HFFc6 (cell line): ENCODE data around the gene PTPA. TPM values are rescaled to one million over a fixed set of nuclear protein-coding genes. Genes with fewer than 3 reads are reported as not detected.

Source experiments
- DNase-seq: peaks from one replicate; pipeline ENCODE4 v3.0.0-alpha.2; 2018
- H3K27ac Mint-ChIP-seq: 2 replicates; pipeline ENCODE4 v1.8.0; 2020; ENCODE audit warnings: mild to moderate bottlenecking, mixed read lengths
- H3K27me3 Mint-ChIP-seq: 2 replicates; pipeline ENCODE4 v1.8.0; 2021; ENCODE audit warnings: mild to moderate bottlenecking, moderate library complexity, mixed read lengths; ENCODE audit not compliant: insufficient read depth
- H3K36me3 Mint-ChIP-seq: 2 replicates; pipeline ENCODE4 v1.8.0; 2021; ENCODE audit warnings: low read depth, mixed read lengths
- H3K4me1 Mint-ChIP-seq: 2 replicates; pipeline ENCODE4 v1.8.0; 2020; ENCODE audit warnings: low read depth, mixed read lengths
- H3K4me3 Mint-ChIP-seq: 2 replicates; pipeline ENCODE4 v1.8.0; 2020; ENCODE audit warnings: mild to moderate bottlenecking, moderate library complexity, mixed read lengths
- H3K9me3 Mint-ChIP-seq: 2 replicates; pipeline ENCODE4 v1.8.0; 2020; ENCODE audit warnings: mild to moderate bottlenecking, mixed read lengths
- CTCF ChIP-seq: fragments of 200-600 bp; sonication (generic); IDR thresholded peaks from 2 replicates; pipeline ENCODE4 v1.5.0; 2021; ENCODE audit warnings: antibody characterized with exemption, mild to moderate bottlenecking
- total RNA-seq, 6 experiments: library from RNA; stranded (reverse); fragmentation: NEBNext Ultra II Directional; extraction: Animal tissue kit (Norgen Biotek cat#: 25700); gene quantifications; 2 replicates in 1 of 6; 3 replicates in 5 of 6; pipeline ENCODE4 v1.2.3, GENCODE V29; 2021

Gene PTPA
- total RNA-seq, 6 experiments from 2014 or later: 153 to 170 (median 162) TPM

- H3K27ac Mint-ChIP-seq: peak overlapping the region; percentile 99
- DNase-seq: peak; percentile 57
These were observed 55.7 kb downstream of the PTPA start for GRCh38 chr9:129166623-129167557.

GRCh38 chr9:129170229-129170628, 59.0 kb downstream of the PTPA start:
- H3K36me3 Mint-ChIP-seq: no peaks in the 10 kb centered on the region
- H3K27ac Mint-ChIP-seq: peak overlapping the region; percentile 45
- no peak for TF ChIP-seq CTCF
- H3K4me1 Mint-ChIP-seq: peaks cover 61% of the 10 kb centered on the region
- DNase-seq: peak; percentile 19
- no peak overlapping the region for H3K4me3 Mint-ChIP-seq
- H3K27me3 Mint-ChIP-seq: no peaks in the 10 kb centered on the region; the same call in none of the 2 replicates
- no peaks in the 10 kb centered on the region for H3K9me3 Mint-ChIP-seq

More at GRCh38 chr9:129166623-129167557, 55.7 kb downstream of the PTPA start:
- no peak for TF ChIP-seq CTCF
- Mint-ChIP-seq H3K36me3 (peaks cover 5% of the 10 kb centered on the region; the same call in 1 of the 2 replicates), H3K9me3 (no peaks in the 10 kb centered on the region), H3K27me3 (peaks cover 1% of the 10 kb centered on the region), H3K4me1 (peaks cover 48% of the 10 kb centered on the region), H3K4me3 (peak overlapping the region; percentile 83)

GRCh38 chr9:129171993-129172751, 61.0 kb downstream of the PTPA start:
- Mint-ChIP-seq H3K9me3 (no peaks in the 10 kb centered on the region), H3K4me3 (no peak overlapping the region), H3K36me3 (peaks cover 5% of the 10 kb centered on the region; the same call in 1 of the 2 replicates), H3K27me3 (peaks cover 5% of the 10 kb centered on the region), H3K4me1 (peaks cover 54% of the 10 kb centered on the region), H3K27ac (no peak overlapping the region; the same call in 1 of the 2 replicates)
- TF ChIP-seq CTCF: no peak
- DNase-seq: no peak

GRCh38 chr9:129172816-129173215, 61.6 kb downstream of the PTPA start:
- H3K27me3 Mint-ChIP-seq: peaks cover 6% of the 10 kb centered on the region
- no peak overlapping the region for H3K4me3 Mint-ChIP-seq
- no peak overlapping the region; the same call in 1 of the 2 replicates for H3K27ac Mint-ChIP-seq
- TF ChIP-seq CTCF: no peak
- no peak for DNase-seq
- H3K36me3 Mint-ChIP-seq: peaks cover 8% of the 10 kb centered on the region; the same call in 1 of the 2 replicates
- no peaks in the 10 kb centered on the region for H3K9me3 Mint-ChIP-seq
- H3K4me1 Mint-ChIP-seq: peaks cover 48% of the 10 kb centered on the region

- H3K9me3 Mint-ChIP-seq: no peaks in the 10 kb centered on the region
- DNase-seq: no peak
- H3K27ac Mint-ChIP-seq: peak overlapping the region; percentile 99
- peak overlapping the region; percentile 38 for H3K4me3 Mint-ChIP-seq
- peaks cover 10% of the 10 kb centered on the region; the same call in 1 of the 2 replicates for H3K36me3 Mint-ChIP-seq
- peaks cover 9% of the 10 kb centered on the region for H3K27me3 Mint-ChIP-seq
- TF ChIP-seq CTCF: no peak
- peaks cover 41% of the 10 kb centered on the region for H3K4me1 Mint-ChIP-seq
These were observed 62.3 kb downstream of the PTPA start for GRCh38 chr9:129173296-129174101.
